Colonic mucosa (tissue), 4 donors: ENCODE measurements around the gene NDUFS3. TPM values are rescaled to one million over a fixed set of nuclear protein-coding genes. Genes with fewer than 3 reads are reported as not detected.

Source experiments
- DNase-seq: peaks from one replicate; pipeline ENCODE4 v3.0.0-alpha.2; 2020
- H3K27ac ChIP-seq: fragments of 200-600 bp; one replicate; pipeline ENCODE4 v1.8.0; 2021
- H3K27me3 ChIP-seq: fragments of 200-600 bp; one replicate; pipeline ENCODE4 v1.8.0; 2021
- H3K36me3 ChIP-seq: fragments of 200-600 bp; one replicate; pipeline ENCODE4 v1.8.0; 2021
- H3K4me1 ChIP-seq: fragments of 200-600 bp; one replicate; pipeline ENCODE4 v1.8.0; 2021; ENCODE audit warnings: mild to moderate bottlenecking
- H3K4me3 ChIP-seq: fragments of 200-600 bp; one replicate; pipeline ENCODE4 v1.8.0; 2021
- H3K9ac ChIP-seq, 2 donors: one replicate each; pipeline ENCODE4 v1.7.0; 2013; ENCODE audit warnings: control low read depth in 2 of 2, low read depth in 2 of 2, low read length in 2 of 2
- H3K9me3 ChIP-seq: fragments of 200-600 bp; one replicate; pipeline ENCODE4 v1.8.0; 2021
- CTCF ChIP-seq: fragments of 200-600 bp; IDR thresholded peaks from one replicate; pipeline ENCODE4 v1.8.0; 2022; ENCODE audit warnings: antibody characterized with exemption, mild to moderate bottlenecking
- intact Hi-C: fragments of 100-400 bp; cut with DNase I; formaldehyde crosslinking; loops from one replicate; pipeline ENCODE4 v1.14.1; 2022
- total RNA-seq, 2 donors: library from RNA; stranded (reverse); fragmentation: NEBNext Ultra II Directional in 1 of 2; extraction: Animal tissue kit (Norgen Biotek cat#: 25700) in 1 of 2; gene quantifications; one replicate each; pipeline ENCODE4 v1.2.1, GENCODE V29; 2021
- donor health status: healthy.
- donor health status: DM: no; HTN: no; CAD: no.
- donor health status: DM: no; HTN: no; CAD: no.

Gene NDUFS3
- total RNA-seq, 2 donors from 2014 or later, result 228 to 266 TPM

- intact Hi-C loops, result no loop called here
- peak overlapping the region; percentile 55 for H3K27ac ChIP-seq
- peak overlapping the region; percentile 95 to 98 for H3K9ac ChIP-seq
- H3K4me3 ChIP-seq, result peak overlapping the region; percentile 97
- no peaks in the 10 kb centered on the region for H3K9me3 ChIP-seq
- H3K36me3 ChIP-seq, result no peaks in the 10 kb centered on the region
- no peaks in the 10 kb centered on the region for H3K27me3 ChIP-seq
- no peak for DNase-seq
- TF ChIP-seq CTCF, result no peak
- peaks cover 4% of the 10 kb centered on the region for H3K4me1 ChIP-seq
Measured at GRCh38 chr11:47564933-47565339, 13.9 kb upstream of the NDUFS3 start.

- TF ChIP-seq CTCF, result no peak
- H3K27ac ChIP-seq, result peak within 1 kb of the TSS; percentile 55
- H3K4me3 ChIP-seq, result peak within 1 kb of the TSS; percentile 97
- intact Hi-C loops, result no loop called here
- H3K9me3 ChIP-seq, result no peaks in the 10 kb centered on the region
- H3K27me3 ChIP-seq, result no peaks in the 10 kb centered on the region
- peak within 1 kb of the TSS; percentile 95 to 98 for H3K9ac ChIP-seq
- no peaks in the 10 kb centered on the region for H3K36me3 ChIP-seq
- peaks cover 4% of the 10 kb centered on the region for H3K4me1 ChIP-seq
- DNase-seq, result peak; percentile 70
Measured at GRCh38 chr11:47565340-47566148, 13.3 kb upstream of the NDUFS3 start, which contains the start of gene PTPMT1. PTPMT1 (plus strand) TSS chr11:47565599; CDS start chr11:47565623, 24 bp downstream.

GRCh38 chr11:47566149-47566698 is 12.7 kb upstream of the NDUFS3 start:
- intact Hi-C loops, result no loop called here
- H3K4me3 ChIP-seq, result peak overlapping the region; percentile 97
- H3K4me1 ChIP-seq, result peaks cover 4% of the 10 kb centered on the region
- peak overlapping the region; percentile 95 to 98 for H3K9ac ChIP-seq
- H3K27me3 ChIP-seq, result no peaks in the 10 kb centered on the region
- H3K36me3 ChIP-seq, result no peaks in the 10 kb centered on the region
- H3K9me3 ChIP-seq, result no peaks in the 10 kb centered on the region
- peak overlapping the region; percentile 55 for H3K27ac ChIP-seq
- TF ChIP-seq CTCF, result no peak
- no peak for DNase-seq

- no peak overlapping the region for H3K9ac ChIP-seq
- intact Hi-C loops, result no loop called here
- no peak for TF ChIP-seq CTCF
- no peaks in the 10 kb centered on the region for H3K9me3 ChIP-seq
- H3K4me3 ChIP-seq, result no peak overlapping the region
- H3K36me3 ChIP-seq, result peaks cover 9% of the 10 kb centered on the region
- no peak overlapping the region for H3K27ac ChIP-seq
- H3K4me1 ChIP-seq, result peaks cover 4% of the 10 kb centered on the region
- DNase-seq, result no peak
- H3K27me3 ChIP-seq, result no peaks in the 10 kb centered on the region
Measured at GRCh38 chr11:47569646-47570045, 9.2 kb upstream of the NDUFS3 start.

- Histone ChIP-seq H3K9me3 (no peaks in the 10 kb centered on the region), H3K9ac (no peak overlapping the region), H3K27me3 (no peaks in the 10 kb centered on the region), H3K4me3 (no peak overlapping the region), H3K36me3 (peaks cover 9% of the 10 kb centered on the region), H3K4me1 (no peaks in the 10 kb centered on the region), H3K27ac (no peak overlapping the region)
- intact Hi-C loops, result no loop called here
- no peak for DNase-seq
- no peak for TF ChIP-seq CTCF
Measured at GRCh38 chr11:47570651-47571356, 8.1 kb upstream of the NDUFS3 start.
